Measurements from ENCODE around the gene BRAP.
"Not testable (repeated sequence)": the region's sequence is repeated elsewhere in the genome, so short reads cannot be mapped to it uniquely, and the experiment has no call there.

BRAP gene

DNA sequence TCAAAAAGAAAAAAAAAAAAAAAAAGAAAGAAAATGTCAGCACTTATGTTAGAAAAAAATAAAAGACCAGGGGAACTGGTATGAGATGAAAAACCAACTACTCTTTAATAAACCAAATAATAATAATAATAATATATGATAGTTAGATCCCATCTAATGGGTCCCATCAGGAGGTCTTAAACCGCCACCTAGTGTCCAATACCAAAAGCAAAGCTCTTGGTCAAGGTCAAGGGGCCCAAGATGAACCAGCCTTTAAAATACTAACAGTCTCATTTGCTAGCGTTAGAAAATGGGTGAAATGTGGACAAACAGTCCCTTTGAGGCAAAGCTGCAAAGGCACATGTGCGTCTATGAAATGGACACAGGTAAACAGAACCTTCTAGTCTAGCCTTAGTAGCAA lies 12.3 kb downstream of the BRAP start:
- no peak for DNase-seq

DNA sequence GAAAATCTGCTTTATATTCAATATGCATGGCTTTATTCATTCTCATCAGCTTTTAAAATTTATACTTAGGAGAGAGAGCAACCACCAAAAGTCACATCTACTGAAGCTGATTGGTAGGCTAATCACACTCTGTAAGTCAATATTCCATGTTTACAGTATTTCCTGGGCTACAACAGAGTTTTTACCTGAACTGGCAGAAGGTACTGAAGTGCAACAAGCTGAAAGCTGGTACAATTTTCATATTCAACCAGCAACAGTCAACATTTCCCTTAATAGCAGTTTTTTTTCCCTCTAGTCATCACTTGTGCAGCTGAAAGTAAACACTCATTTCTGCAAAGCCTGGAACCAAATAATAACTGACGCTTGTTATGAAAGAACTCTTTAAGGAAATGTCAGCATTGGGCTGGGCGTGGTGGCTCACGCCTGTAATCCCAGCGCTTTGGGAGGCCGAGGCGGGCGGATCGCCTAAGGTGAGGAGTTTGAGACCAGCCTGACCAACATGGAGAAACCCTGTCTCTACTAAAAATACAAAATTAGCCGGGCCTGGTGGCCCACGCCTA lies 12.9 kb downstream of the BRAP start:
- no peak for DNase-seq

DNA sequence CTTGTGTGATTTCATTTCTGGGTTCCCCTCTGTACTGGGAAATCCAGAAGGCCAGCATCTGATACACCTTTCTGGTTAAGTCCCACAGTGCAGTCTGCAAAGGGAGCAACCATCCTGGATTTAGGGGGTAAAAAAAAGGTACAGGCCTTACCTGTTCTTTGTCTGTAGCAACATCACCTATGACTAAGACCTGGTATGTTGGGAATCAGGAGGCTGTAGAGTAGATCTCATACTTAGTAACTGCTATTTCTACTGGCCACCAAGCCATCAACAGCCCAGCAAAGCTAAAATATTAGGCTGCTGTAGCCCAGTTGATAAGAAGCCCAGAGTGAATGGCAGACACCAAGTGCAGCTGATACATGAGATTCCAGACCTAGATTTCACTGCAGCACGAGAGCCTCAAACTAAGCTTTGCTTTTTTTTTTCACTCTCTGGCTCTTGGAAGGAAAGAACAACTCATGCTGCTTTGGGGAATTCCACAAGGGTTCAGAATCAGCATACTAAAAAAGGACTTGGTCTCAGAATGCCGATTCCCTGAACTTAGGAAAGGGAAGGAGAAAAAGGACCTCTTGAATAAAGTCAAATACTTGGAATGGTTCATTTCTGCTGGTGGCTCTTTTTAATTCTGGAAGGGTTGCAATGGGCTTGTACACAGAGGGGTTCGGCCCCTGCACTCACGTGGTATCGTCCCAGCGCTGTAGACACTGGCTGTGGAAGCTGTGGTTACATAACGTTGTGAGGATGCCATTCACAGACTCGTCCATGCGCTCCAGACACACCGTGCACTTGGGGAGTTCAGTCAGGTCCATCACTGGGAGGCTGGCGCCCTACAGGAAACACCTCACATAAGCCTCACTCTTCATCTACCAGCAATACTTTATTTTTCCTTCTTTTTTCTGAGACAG lies 20.5 kb downstream of the BRAP start:
- no peak for DNase-seq

DNA sequence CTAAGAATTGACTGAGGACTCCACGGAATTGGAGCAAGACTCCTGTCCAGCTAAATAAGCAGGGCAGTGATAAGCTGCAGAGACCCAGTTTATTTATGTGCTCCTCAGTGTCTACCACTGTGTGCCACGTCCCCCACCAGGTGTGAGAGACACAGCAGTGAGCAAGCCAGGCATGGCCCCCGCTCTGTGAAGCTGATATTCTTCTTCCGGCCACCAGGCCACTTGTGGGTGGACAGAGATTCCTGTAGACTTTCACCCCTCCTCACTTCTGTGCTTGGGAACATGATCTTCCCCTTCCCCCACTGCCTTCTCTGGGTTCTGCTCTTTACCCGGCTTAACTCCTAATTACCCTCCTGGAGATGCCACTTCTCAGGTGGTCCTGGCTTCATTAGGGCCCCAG lies 21.3 kb downstream of the BRAP start:
- DNase-seq = no peak

DNA sequence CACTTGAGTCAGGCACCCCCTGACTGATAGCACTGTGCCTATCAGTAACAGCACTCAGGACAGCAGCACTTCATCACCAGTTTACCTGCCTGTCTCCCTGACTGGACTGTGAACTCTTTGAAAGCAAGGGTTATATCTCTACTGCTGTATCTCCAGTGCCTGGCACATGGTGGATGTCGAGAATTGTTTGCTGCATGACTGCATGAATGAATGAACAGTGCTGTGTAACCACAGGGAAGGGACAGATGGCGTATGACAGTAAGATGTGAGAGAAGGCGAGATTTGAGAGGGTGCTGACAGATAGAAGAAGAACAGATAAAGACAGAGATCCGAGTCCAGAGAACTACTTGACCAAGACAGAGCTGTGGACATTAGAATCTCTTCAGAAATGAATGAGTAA lies 29.7 kb downstream of the BRAP start:
- no peak for DNase-seq

DNA sequence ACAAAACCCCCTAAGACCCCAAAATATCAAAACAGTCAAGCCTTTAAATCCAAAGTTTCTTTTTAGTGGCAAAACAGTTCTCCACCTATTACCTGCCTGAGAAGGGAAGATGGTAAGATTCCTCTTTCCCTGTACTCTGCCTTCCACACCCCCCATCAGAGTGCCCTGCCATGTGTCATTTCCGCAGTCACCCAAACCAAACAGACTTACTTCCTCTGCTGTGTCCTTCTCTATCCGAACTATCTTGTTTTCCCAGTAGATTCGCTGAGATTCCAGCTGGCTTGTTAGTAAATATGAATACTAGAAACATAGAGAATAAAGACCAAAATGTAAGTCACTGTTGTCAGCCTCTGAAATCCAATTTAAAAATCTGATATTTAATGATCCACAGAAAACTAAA lies 30.4 kb downstream of the BRAP start:
- DNase-seq = no peak

DNA sequence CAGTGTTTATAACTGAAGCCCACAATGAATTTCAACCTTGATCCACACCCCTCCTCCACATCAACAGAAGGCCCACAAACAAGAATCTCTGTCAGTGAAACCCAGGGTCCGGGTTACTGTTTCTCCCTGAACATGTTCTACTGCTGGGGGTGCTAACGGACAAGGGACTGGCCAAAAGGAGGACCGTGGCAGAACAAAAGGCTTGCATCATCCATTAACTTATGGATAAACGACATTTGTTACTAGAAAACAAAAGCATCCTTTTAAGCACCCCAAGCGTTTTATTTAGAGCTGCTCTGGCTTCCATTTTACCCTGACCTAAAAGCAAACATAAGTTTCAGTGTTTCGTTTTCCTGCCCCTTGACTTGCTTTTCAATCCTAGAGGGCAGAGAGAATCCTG lies 32.2 kb downstream of the BRAP start:
- no peak for DNase-seq

DNA sequence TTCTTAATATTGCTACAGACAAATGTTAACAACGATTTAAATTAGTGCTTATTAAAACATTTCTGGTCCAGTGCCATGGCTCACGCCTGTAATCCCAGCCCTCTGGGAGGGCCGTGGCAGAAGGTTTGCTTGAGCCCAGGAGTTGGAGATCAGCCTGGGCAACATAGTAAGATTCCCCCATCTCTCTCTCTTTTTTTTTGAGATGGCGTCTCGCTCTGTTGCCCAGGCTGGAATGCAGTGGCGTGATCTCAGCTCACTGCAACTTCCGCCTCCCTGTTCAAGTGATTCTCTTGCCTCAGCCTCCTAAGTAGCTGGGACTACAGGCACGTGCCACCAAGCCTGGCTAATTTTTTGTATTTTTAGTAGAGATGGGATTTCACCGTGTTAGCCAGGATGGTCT lies 33.2 kb downstream of the BRAP start:
- not testable (repeated sequence) for DNase-seq

DNA sequence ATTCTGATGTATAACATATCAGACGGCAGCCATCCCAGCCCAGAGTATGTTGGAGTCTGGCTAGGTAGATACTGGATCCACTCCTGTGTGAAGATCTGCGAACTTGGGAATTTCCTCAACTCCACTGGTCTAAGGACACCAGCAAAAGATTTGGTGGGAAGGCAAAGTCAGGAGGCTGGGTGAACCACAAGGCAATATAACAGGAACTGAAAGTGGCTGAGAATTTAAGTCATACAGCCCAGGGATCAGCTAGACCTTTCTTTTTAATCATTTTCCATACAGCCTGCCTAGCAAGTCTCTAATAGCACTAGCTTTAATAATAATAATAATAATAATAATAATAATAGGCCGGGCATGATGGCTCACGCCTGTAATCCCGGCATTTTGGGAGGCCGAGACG lies 34.8 kb downstream of the BRAP start:
- no peak for DNase-seq

DNA sequence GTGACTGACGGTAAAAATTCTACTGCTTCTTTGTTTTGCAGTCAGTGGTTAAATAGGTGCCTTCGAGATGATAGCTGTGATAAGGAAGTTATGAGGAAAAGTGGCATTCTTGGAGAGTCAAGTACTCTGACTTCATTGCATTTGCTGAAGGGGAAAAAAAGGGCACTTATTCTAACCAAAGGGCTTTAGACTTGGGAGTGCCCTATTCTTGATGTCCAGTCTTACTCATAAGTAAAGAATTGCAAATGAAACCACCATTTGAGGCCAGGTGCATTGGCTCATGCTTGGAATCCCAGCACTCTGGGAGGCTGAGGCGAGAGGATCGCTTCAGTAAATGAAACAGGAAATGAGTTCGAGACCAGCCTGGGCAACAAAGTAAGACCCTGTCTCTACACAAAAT lies 40.3 kb downstream of the BRAP start:
- DNase-seq = no peak

DNA sequence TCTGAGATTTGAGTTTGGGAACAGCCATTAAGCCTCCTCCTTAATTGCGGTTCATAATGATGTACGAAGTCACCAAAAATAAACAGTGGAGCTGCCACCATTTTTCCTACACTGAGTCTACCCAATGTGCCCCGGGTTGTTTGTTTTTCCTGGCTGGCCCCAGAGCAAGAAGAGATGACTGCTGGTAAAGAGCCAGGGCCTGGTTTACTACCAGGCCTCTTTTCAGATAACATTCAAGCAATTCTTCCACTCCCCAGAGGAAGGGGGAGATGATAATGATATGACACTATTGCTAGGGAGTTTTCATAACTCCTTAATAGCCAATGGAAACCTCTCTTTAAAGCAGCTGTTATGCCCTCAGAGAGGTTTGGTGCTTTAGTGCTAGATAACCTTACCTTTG lies 42.3 kb downstream of the BRAP start:
- no peak for DNase-seq

DNA sequence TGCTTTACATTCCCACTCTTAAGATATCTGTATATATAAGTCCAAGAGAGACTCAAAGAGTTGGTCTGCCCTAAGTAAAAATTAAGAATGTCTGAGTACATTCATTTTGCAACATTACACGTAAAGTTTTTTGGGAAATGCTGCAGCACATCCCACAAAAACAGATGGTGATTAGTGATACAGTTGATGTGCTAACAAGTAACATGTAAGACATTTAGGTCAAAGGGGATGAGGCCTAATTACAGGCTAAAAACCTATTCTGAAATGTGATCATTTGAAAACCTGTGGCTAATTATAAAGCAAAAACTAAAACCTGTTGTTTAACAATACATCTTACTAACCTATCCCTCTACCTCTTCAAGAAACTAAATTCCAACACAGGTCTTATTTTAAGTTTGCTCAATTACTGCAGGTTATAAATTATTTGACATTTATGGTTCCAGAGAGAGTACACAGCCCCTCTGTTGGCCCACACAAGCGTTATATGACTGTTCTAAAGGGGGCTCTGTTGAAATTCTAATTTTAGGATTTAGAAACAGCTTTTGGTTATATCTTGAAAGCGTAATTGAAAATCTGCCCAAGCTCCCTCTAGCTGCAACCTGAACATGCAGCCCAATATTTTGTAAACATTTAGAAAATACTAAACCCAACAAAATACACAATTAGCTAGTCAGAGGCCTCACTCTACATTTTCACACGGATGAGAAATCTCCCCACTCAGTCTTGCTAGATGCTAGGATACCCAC lies 42.9 kb downstream of the BRAP start:
- DNase-seq = no peak

DNA sequence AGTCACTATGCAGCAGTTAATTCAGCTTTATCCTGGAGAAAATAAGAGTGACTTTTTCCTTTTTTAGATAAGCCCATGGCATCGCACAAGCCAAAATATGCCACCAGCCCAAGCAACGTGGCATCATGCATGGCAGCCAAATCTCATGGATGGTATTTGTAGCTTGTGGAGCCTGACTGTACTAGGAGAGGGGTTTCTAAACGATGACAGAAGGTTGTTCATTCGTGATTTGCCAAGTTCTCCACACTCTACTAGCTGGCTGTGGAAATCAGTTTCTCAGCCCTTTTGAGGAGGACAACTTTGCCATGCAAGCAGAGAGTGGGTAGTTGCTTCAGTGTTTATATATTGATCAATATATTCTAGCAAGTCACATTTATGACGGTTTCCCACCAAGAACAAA lies 45.2 kb downstream of the BRAP start:
- no peak for DNase-seq

DNA sequence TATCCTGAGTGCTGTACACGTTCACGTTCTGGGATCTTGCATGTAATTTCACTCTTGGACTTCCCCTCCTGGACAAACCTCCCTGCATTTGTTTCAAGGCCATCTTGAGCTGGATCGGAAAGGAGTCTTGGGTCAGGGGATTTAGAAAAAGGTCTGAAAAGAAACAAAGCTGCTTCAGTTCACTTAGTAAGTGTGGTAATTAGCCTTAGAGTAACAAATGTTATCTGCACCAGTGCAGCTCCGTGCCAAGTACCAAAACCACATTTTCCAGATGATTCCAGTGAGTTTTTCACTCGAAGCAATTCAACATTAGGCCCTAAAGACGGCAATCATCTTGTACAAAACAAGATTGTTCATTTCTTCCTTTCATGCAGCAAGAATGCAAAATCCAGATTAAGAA lies 47.2 kb downstream of the BRAP start:
- no peak for DNase-seq

DNA sequence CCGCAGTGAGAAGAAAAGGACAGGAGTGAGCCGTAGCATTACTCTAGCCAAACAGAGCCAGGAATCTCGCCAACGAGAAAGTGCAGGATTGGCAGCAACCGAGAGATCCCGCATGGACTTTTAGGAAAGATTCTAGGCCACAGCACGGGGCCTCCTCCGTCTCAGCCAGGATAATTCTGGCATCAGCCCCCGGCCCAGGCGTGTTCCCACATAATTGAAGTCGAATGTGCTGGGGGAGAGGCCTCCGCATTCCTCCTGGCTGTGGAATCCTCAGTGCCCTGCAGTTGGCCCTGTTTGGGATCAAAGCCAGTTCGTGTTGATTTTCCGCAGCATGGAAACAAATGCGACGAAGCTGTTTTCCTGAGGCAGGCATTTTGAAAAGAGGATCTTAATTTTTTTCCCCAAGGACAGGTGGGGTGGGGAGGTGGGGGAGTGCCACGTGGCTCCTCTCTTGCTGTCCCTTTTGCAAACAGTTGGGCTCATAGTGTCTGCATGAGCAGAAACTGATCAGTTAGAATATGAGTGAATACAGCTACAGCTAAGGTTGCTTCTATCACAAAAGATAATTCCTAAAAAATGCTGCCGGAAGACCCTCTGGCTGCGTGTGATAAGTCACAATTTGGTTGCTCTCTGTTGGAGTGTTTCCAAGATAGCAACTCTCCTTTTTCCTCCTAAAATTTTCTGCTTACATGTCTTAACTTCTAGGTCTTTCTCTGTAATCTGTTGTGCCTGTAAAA lies 49.4 kb downstream of the BRAP start:
- no peak for DNase-seq

DNA sequence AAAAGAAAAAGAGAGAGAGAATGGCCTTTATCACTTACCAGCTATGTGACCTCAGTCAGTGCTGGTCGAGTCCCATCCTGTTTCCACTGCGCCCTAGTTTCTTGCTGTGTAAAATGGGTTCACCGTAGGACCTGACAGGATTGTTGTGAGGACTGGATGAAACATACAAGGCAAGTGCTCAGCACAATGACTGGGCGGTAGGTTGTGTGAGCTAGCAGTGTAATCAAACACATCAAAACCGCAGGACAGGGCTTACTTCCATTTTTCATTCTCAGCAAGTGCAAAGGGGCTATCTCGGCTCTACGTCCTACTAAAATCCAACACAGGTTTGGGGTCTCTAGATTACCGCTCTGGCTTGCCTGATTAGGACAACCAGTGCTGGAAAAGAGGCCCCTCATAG lies 50.2 kb downstream of the BRAP start:
- no peak for DNase-seq

DNA sequence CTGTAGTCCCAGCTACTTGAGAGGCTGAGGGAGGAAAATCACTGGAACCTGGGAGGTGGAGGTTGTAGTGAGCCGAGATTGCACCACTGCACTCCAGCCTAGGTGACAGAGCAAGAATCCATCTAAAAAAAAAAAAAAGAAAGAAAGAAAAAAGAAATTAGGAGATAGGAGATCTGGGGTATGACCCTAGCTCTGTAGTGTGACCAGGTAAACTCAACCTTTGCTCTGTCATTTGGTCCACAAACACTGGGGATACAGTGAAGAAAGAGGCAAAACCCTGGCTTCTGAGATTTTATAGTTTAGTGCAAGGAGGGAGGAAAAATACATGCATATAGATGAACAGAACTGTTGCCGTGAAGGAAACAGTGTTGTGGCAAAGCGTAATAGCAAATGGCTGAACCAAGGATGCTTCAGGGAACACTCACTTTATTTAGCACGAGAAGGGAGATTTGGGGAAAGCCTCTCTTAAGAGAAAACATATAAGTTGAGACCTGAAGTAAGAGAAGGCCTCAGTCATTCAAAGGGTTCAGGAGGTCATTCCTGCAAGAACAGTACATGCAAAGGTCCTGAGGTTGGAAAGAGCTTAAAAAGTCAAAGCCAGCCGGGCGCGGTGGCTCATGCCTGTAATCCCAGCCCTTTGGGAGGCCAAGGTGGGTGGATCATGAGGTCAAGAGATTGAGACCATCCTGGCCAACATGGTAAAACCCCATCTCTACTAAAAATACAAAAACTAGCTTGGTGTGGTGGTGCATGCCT lies 57.1 kb downstream of the BRAP start:
- no peak for DNase-seq

DNA sequence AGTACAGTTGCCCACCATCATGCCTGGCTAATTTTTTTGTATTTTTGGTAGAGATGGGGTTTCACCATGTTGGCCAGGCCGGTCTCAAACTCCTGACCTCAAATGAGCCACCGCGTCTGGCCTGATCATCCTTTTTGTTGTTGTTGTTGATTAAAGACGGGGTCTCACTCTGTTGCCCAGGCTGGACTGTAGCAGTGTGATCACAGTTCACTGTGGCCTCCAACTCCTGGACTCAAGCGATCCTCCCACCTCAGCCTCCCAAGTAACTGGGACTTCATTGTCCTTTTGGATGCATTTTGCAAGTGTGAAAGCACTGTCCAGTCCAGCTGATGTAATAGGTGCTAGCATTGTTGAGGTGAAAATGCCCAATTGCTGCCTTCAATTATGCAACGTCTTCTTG lies 59.5 kb downstream of the BRAP start:
- DNase-seq = no peak

DNA sequence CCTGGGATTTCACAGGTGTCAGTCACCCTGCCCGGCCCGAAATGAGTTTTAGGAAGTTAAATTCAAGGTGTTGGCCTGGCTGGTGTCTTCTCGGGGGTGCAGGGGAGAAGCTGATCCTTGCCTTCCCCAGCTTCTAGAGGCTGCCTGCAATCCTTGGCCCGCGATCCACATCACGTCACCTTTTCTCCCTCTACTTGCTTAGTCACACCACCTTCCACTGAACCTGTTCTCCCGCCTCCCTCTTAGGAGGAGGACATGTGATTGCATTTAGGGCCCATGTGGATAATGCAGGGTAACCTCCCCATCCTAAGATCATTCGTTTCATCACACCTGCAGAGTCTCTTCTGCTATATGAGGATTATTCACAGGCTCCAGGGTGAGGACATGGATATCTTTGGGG lies 61.2 kb downstream of the BRAP start:
- DNase-seq = no peak

DNA sequence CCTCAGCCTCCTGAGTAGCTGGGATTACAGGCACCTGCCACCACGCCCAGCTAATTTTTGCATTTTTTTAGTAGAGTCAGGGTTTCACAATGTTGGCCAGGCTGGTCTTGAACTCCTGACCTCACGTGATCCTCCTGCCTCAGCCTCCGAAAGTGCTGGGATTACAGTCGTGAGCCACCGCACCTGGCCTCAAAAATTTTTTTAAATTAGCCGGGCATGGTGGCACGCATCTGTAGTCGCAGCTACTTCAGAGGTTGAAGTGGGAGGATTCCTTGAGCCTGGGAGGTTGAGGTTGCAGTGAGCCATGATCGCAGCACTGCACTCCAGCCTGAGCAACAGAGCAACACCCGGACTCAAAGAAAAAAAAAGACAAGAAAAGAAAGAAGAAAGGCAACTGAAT lies 67.9 kb downstream of the BRAP start:
- DNase-seq = not testable (repeated sequence)

DNA sequence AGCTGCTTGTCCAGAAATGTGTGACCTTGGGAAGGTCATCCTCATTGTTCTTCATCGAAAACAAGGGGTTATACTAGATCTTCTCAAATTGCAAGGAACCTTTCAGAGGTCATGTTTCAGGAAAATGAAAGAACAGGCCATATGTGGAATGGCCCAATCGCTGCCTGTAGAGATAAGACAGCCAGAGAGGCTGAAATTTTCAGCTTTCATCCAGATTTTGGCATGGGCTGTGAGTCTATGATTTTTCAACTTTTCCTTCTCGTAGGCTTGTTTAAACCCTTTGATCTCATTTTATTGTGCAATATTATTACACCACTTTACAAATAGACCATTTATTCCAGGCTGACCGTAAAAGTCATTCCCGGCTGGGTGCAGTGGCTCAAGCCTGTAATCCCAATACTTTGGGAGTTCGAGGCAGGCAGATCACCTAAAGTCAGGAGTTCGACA lies 69.6 kb downstream of the BRAP start:
- no peak for DNase-seq

DNA sequence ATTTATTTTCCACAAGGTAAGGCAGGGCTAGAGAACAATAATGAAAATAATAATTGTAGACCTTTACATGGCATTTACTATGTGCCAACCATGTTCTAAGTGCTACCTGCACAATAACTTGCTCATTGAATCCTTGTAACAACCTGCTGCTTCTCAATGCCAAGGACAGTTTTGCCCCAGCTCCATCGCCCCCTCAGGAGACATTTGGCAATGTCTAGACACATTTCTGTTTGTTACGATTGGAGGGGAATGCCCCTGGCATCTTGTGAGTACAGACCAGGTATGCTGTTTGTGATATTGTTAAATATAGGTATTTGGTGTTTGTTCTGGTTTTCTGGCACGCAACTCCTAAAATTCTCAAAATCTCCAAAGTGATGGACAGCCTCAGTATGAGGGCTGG lies 78.5 kb downstream of the BRAP start:
- DNase-seq = no peak

Measured in activated CD4-positive, CD25-positive, alpha-beta regulatory T cell treated with anti-CD3 and anti-CD28 coated beads, Interleukin-2, amount 50 U/mL, for 72 hours (primary cell).